SKM-1 (cell line): ENCODE data around the gene OR1A2.
"Not testable (repeated sequence)": the region's sequence is repeated elsewhere in the genome, so short reads cannot be mapped to it uniquely, and the experiment has no call there.

Source experiments
- DNase-seq: peaks from one replicate; lab custom pipeline; 2025; ENCODE audit not compliant: unreplicated experiment; lab: John Stamatoyannopoulos, UW

The OR1A2 gene

GRCh38 chr17:3197219-3197618 lies at the start of gene OR1A2:
Gene OR1A2 (plus strand): TSS chr17:3197519. CDS start chr17:3197519, 0 bp downstream.
- DNase-seq = no peak

- DNase-seq = no peak
Measured at GRCh38 chr17:3157218-3157617, 40.1 kb upstream of the OR1A2 start.

- DNase-seq = no peak
Measured at GRCh38 chr17:3167574-3167973, 29.7 kb upstream of the OR1A2 start.

GRCh38 chr17:3189961-3190360 lies 7.4 kb upstream of the OR1A2 start:
- no peak for DNase-seq

GRCh38 chr17:3207367-3207766 lies 10.0 kb downstream of the OR1A2 start, which contains the start of gene OR1A1:
Gene OR1A1 (plus strand): TSS chr17:3207667. CDS start chr17:3215621, 7,954 bp downstream.
- no peak for DNase-seq

GRCh38 chr17:3208484-3208883 lies 11.2 kb downstream of the OR1A2 start:
- no peak for DNase-seq

- DNase-seq = no peak
Measured at GRCh38 chr17:3213001-3213400, 15.7 kb downstream of the OR1A2 start.

GRCh38 chr17:3213587-3213986 lies 16.3 kb downstream of the OR1A2 start:
- no peak for DNase-seq

GRCh38 chr17:3219978-3220377 lies 22.7 kb downstream of the OR1A2 start:
- DNase-seq = not testable (repeated sequence)

GRCh38 chr17:3221850-3222249 lies 24.5 kb downstream of the OR1A2 start:
- no peak for DNase-seq

- DNase-seq = no peak
Measured at GRCh38 chr17:3222505-3222904, 25.2 kb downstream of the OR1A2 start.

- DNase-seq = not testable (repeated sequence)
Measured at GRCh38 chr17:3224721-3225352, 27.5 kb downstream of the OR1A2 start.

- DNase-seq = not testable (repeated sequence)
Measured at GRCh38 chr17:3232300-3232699, 35.0 kb downstream of the OR1A2 start.

- DNase-seq = peak; percentile 22
Measured at GRCh38 chr17:3238685-3239084, 41.4 kb downstream of the OR1A2 start.

GRCh38 chr17:3241044-3241443 lies 43.7 kb downstream of the OR1A2 start:
- not testable (repeated sequence) for DNase-seq

GRCh38 chr17:3244841-3245240 lies 47.5 kb downstream of the OR1A2 start:
- DNase-seq = not testable (repeated sequence)
